Measurements from ENCODE around the gene FER. TPM values are rescaled to one million over a fixed set of nuclear protein-coding genes. Genes with fewer than 3 reads are reported as not detected.

The FER gene
- total RNA-seq, 1 experiment from 2014 or later, result 18.0 TPM

DNA sequence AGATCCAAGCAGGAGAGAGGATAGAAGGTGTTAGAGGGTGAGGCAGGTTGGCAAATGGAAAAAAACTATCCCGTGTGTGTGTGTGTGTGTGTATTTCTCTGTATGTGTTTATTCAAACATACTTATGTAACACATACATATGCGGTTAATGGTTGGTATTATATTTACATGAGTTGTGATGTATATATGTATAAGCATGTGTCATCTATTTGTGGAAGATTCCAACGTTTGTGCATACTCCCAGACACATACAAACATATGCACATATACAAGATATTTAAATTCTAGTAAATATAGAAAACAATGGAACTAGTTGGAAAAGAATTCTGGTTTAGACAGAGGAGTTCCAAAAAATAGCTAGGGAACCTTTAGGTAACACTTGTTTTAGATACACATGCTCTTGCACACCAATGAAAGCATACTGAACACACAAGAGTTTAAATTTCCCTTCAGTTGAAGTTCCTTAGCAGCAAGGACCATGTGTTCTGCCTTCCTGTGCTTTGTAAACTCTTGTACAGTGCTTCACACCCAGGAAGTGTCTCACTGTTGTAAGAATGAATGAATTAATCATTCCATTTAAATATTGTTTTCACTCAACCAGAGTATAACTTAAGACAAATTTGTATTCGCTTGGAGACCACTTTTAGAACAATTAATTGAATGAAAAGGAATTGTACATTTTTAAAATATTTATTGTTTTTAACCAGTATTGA lies 257.8 kb downstream of the FER start:
- no peaks in the 10 kb centered on the region for H3K23me2 ChIP-seq (ENCODE audit: insufficient read length, low read depth, low read length, poor library complexity, severe bottlenecking)
- H2BK5ac ChIP-seq (ENCODE audit: insufficient read length, low read length), result no peak overlapping the region
- H2AK5ac ChIP-seq (ENCODE audit: insufficient read length, low read length), result no peak overlapping the region
- no peak overlapping the region for H2BK120ac ChIP-seq (ENCODE audit: low read depth, low read length, poor library complexity, severe bottlenecking)
- no peaks in the 10 kb centered on the region for H3K9me3 ChIP-seq (ENCODE audit: control insufficient read depth, low read depth, low read length)
- no peak overlapping the region for H3K23ac ChIP-seq (ENCODE audit: insufficient read length, low read depth, low read length)
- H3K18ac ChIP-seq (ENCODE audit: insufficient read length, low read depth, low read length), result no peak overlapping the region
- H3K4ac ChIP-seq (ENCODE audit: low read depth, low read length), result no peak overlapping the region
- H3K9ac ChIP-seq (ENCODE audit: extremely low read depth, insufficient read length, low read length), result no peak overlapping the region
- DNase-seq, result no peak
- no peak overlapping the region for H4K91ac ChIP-seq (ENCODE audit: insufficient read length, low read depth, low read length)
- Mint-ChIP-seq H3K4me3 (no peak overlapping the region), H3K9me3 (no peaks in the 10 kb centered on the region), H3K4me1 (no peaks in the 10 kb centered on the region), H3K27ac (no peak overlapping the region), H3K27me3 (ENCODE audit: low read depth) (no peaks in the 10 kb centered on the region), H3K36me3 (ENCODE audit: insufficient read depth in 1 of 3, low read depth in 3 of 3) (0 out of 7 replicates have a peak, but pooled peaks cover 0 to 3% (median 0%) of the 10 kb centered on the region in 3 experiments)
- H3T11ph ChIP-seq (ENCODE audit: low read length), result no peak overlapping the region
- H3K79me2 ChIP-seq (ENCODE audit: insufficient read depth, low read length), result no peaks in the 10 kb centered on the region
- no peak overlapping the region for H3K56ac ChIP-seq (ENCODE audit: insufficient read length, low read depth, low read length)
- H3K79me1 ChIP-seq (ENCODE audit: insufficient read depth, low read depth, low read length, poor library complexity, severe bottlenecking), result no peaks in the 10 kb centered on the region
- no peak overlapping the region for H2BK15ac ChIP-seq (ENCODE audit: low read depth, low read length)
- no peak overlapping the region for H4K5ac ChIP-seq (ENCODE audit: insufficient read length, low read depth, low read length)
- no peaks in the 10 kb centered on the region for H3K27me3 ChIP-seq (ENCODE audit: insufficient read depth, low read length)
- no peak overlapping the region for H3K27ac ChIP-seq (ENCODE audit: insufficient read length, low read depth, low read length)
- no peak overlapping the region for H2AFZ ChIP-seq (ENCODE audit: low read length)
- H3K4me2 ChIP-seq (ENCODE audit: insufficient read depth, insufficient read length, low read length), result no peak overlapping the region
- H2BK20ac ChIP-seq (ENCODE audit: low read depth, low read length, poor library complexity, severe bottlenecking), result no peak overlapping the region
- no peak overlapping the region for H4K8ac ChIP-seq (replicated peaks; ENCODE audit: insufficient read length, low read depth, low read length)
- TF ChIP-seq, protein P1, sequence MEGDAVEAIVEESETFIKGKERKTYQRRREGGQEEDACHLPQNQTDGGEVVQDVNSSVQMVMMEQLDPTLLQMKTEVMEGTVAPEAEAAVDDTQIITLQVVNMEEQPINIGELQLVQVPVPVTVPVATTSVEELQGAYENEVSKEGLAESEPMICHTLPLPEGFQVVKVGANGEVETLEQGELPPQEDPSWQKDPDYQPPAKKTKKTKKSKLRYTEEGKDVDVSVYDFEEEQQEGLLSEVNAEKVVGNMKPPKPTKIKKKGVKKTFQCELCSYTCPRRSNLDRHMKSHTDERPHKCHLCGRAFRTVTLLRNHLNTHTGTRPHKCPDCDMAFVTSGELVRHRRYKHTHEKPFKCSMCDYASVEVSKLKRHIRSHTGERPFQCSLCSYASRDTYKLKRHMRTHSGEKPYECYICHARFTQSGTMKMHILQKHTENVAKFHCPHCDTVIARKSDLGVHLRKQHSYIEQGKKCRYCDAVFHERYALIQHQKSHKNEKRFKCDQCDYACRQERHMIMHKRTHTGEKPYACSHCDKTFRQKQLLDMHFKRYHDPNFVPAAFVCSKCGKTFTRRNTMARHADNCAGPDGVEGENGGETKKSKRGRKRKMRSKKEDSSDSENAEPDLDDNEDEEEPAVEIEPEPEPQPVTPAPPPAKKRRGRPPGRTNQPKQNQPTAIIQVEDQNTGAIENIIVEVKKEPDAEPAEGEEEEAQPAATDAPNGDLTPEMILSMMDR (conservative IDR thresholded peaks at IDR 0.05), result no peak
- no peak overlapping the region for H2BK12ac ChIP-seq (ENCODE audit: insufficient read length, low read depth, low read length)
- no peaks in the 10 kb centered on the region for H4K20me1 ChIP-seq (ENCODE audit: control insufficient read depth, insufficient read depth, insufficient read length)
- no peaks in the 10 kb centered on the region for H3K4me1 ChIP-seq (ENCODE audit: insufficient read depth, low read length)
- no CpG with 5 or more reads among the region's 4 CpGs for WGBS (ENCODE audit: extremely low coverage, insufficient read length, low lambda C conversion rate)
- H3K14ac ChIP-seq (ENCODE audit: insufficient read depth, low read length), result no peak overlapping the region
